Mammary microvascular endothelial cell (primary cell): ENCODE results near the gene STX12. TPM values are rescaled to one million over a fixed set of nuclear protein-coding genes. Genes with fewer than 3 reads are reported as not detected.

Experiments used
- total RNA-seq: library from RNA; depleted of rRNA; stranded (reverse); fragments of >200 nt; gene quantifications from 2 replicates; pipeline ENCODE4 v1.2.3, GENCODE V29; 2015

The STX12 gene
- 82.1 and 96.4 TPM in 2 replicates for total RNA-seq

DNA sequence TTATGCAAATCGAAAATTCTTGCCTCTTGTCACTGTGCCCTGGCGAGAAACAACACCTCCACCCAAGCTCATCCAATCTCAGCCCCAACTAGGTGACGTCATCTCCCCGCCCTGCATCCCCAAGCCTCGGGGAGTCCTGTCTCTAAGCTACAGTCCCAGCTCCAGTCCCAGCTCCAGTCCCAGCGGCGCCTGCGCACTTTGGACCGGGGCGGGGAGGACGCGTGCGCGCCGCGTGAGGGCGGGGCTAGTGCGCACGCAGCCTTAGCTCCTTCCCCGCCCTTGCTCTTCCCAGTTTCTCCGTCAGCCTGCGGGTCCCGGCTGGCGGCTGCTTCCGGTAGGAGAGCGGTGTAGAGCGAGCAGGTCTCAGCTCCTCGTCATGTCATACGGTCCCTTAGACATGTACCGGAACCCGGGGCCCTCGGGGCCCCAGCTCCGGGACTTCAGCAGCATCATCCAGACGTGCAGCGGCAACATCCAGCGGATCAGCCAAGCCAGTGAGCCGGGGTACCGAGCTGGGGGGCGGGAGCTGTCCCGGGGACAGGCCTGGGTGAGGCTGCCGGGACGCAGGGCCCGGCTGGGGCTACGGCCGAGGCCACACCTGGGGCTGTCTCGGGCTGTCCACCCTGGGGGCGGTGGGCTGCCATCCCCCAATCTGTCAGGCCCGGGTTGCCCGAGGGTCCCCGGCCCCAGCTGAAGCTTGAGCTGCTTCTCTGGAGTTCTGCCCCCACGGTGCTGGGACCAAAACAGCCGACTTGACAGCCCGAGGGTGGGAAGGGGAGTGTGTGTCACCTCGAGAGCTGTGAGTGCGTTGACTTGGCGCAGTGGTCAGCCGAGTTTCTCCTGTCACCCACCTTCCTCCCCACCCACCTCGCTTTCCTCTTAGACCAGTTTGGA lies at the start of gene STX12:
Gene STX12, plus strand, starts transcription at position 288 of the 894 bp plus-strand sequence. Its CDS starts 89 bp downstream, at position 377.

DNA sequence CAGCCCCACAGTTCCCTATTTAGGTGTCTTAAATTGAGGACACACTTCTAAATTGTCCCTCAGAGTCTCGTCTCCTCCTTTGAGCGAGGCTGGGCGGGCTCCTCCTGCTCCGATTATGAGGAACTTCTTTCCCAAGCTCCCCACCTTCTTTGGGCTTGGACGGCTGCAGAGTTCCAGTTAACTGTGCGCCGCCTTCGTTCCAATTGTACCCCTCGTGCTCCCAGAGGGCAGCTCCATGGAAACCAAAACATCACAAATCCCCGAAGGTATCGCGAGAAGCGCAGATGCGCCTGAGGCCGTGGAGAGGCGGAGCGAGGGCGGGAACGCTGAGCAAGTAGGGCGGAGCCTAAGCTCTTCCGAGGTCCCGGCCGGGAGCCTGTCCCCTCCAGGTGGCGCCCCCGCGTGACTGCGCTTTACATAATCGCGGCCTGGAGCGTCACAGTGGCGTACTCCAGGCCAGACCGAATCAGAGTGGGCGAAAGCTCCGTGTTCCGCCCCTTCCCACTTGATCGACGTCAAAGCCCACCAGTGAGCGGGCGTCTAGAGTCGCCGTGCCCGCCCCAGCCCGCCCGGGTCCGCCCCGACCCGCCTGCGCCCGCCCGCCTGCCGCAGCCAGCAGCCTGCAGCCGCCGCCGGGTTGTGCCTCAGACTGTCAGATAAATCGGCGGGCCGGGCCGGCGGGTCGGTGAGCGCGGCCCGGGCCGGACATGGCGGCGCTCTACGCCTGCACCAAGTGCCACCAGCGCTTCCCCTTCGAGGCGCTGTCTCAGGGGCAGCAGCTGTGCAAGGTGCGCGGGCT lies 47.4 kb upstream of the STX12 start, which contains the start of gene FAM76A:
Gene FAM76A, plus strand, starts transcription at position 588 of the 799 bp plus-strand sequence. Its CDS starts 120 bp downstream, at position 708.

DNA sequence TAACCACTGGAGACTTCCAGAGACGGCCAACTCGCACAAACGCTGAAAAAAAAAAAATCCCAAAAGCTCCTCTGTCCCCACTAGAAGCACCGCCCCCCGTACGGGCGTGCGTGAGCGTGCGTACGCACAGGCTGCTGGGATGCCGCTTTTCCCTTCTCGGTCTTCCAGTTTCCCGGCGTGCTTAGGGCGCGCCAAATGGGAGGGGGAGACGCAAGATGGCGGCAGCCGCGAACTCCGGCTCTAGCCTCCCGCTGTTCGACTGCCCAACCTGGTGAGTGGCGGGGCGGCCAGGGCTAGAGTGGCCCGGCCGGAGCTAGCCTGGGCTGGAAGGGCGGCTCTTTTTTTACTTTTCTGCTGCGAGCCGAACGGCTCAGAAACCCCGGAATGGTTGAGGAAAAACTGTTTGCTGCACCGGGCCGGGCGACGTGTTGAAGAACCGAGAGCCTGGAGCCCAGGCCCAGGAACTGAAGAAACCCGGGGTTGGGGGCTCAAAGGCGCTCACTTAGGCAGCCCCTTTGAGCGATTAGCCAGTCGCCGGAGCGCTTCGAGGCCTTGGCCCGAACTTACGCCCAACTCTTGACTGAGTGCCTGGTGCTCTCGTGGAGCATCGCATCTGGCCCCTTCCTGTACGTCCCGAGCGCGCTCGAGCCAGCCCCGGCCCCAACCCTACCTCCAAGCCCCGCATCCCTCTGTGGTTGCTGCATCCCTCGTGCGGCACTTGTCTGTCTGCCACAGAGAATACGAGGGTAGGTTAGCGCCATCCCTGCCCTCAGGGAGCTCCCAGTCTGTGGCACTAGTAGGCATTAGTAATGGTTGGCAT lies 57.8 kb downstream of the STX12 start, which contains the start of gene PPP1R8:
Gene PPP1R8, plus strand, starts transcription at position 162 of the 820 bp plus-strand sequence. Its CDS starts 54 bp downstream, at position 216.

DNA sequence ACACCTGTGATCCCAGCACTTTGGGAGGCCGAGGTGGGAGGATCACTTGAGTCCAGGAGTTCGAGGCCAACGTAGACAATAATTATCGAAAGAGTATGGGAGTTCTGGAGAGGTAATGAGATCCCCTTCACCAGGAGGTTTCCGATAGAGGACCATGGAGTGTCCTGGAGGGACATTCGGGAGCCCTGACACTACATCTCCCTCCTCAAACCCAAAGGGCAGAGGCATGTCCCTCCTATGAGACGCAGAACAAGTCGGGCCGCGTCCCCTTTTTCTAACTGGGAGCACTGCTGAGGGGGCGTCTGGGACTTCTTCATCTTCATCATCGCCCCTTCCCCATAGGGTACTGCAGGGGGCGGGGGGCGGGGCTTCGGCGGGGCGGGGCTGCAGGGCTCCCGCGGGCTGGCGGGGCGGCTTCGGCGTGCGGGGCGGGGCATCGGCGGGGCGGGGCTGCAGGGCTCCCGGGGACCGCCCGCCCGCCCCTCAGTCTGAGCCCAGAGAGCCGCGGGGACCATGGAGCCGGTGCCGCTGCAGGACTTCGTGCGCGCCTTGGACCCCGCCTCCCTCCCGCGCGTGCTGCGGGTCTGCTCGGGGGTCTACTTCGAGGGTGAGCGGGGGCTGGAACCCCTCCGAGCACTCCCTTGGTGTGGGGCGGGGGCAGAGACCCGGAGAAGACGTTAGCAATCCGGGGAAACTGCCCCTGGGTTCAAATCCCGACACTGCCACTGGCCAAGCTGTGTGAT lies 99.2 kb downstream of the STX12 start, which contains the start of gene THEMIS2:
Gene THEMIS2, plus strand, starts transcription at position 486 of the 743 bp plus-strand sequence. Its CDS starts 28 bp downstream, at position 514.

Other genes with a start within 250 kb of the STX12 start
- 4.7 and 5.6 TPM in 2 replicates for gene AHDC1, start 169.1 kb upstream of the STX12 start, total RNA-seq
- gene FGR, start 138.0 kb upstream of the STX12 start, total RNA-seq, result 0.13 and 0.44 TPM in 2 replicates
- gene IFI6, start 101.0 kb upstream of the STX12 start, total RNA-seq, result 567 and 574 TPM in 2 replicates
- gene FAM76A, start 47.3 kb upstream of the STX12 start, total RNA-seq, result 12.3 and 17.9 TPM in 2 replicates
- 40.2 and 48.5 TPM in 2 replicates for gene PPP1R8, start 57.6 kb downstream of the STX12 start, total RNA-seq
- gene THEMIS2, start 99.3 kb downstream of the STX12 start, total RNA-seq, result 13.9 and 18.1 TPM in 2 replicates
- 40.0 and 42.6 TPM in 2 replicates for gene RPA2, start 141.4 kb downstream of the STX12 start, total RNA-seq
- 0.10 and 0.33 TPM in 2 replicates for gene SMPDL3B, start 161.8 kb downstream of the STX12 start, total RNA-seq
- 12.5 and 13.3 TPM in 2 replicates for gene XKR8, start 186.8 kb downstream of the STX12 start, total RNA-seq